Gastroesophageal sphincter (tissue), 4 donors: ENCODE measurements around the gene CACNG1. TPM values are rescaled to one million over a fixed set of nuclear protein-coding genes. Genes with fewer than 3 reads are reported as not detected.

Experiments
- ATAC-seq: fragments of 150-250 bp; one replicate; pipeline ENCODE4 v1.9.1; 2016; ENCODE audit warnings: mild to moderate bottlenecking, moderate library complexity
- H3K27ac ChIP-seq, 4 donors: fragments of 200-600 bp; sonication (generic) in 3 of 4; 1 replicate in 3 of 4; 2 replicates in 1 of 4; pipeline ENCODE4 v1.5.1; 2016 to 2019
- H3K27me3 ChIP-seq: fragments of 200-600 bp; sonication (generic); one replicate; pipeline ENCODE4 v1.5.1; 2019
- H3K36me3 ChIP-seq, 2 donors: fragments of 200-600 bp; sonication (generic); one replicate each; pipeline ENCODE4 v1.5.1; 2019; ENCODE audit warnings: control low read depth in 1 of 2
- H3K4me1 ChIP-seq, 3 donors: fragments of 200-600 bp; sonication (generic); 1 replicate in 2 of 3; 2 replicates in 1 of 3; pipeline ENCODE4 v1.5.1; 2016 to 2019; ENCODE audit warnings: control low read depth in 2 of 3
- H3K4me3 ChIP-seq, 2 donors: fragments of 200-600 bp; sonication (generic); one replicate each; pipeline ENCODE4 v1.5.1; 2019; ENCODE audit warnings: mild to moderate bottlenecking in 1 of 2, moderate library complexity in 1 of 2
- H3K9me3 ChIP-seq, 3 donors: fragments of 200-600 bp; sonication (generic); one replicate each; pipeline ENCODE4 v1.5.1; 2017 to 2019; ENCODE audit warnings: control low read depth in 2 of 3
- EP300 ChIP-seq: sonication (generic); formaldehyde crosslinking; IDR thresholded peaks from one replicate; pipeline ENCODE4 v1.6.1; 2017; ENCODE audit warnings: antibody characterized with exemption, mild to moderate bottlenecking
- POLR2A ChIP-seq, 2 donors: fragments of 450-650 bp; IDR thresholded peaks; one replicate each; pipeline ENCODE4 v1.6.1; 2017; ENCODE audit warnings: antibody characterized with exemption in 2 of 2, mild to moderate bottlenecking in 2 of 2, moderate library complexity in 1 of 2
- POLR2AphosphoS5 ChIP-seq: sonication (generic); formaldehyde crosslinking; IDR thresholded peaks from one replicate; pipeline ENCODE4 v1.6.1; 2017; ENCODE audit warnings: antibody characterized with exemption
- WGBS, 2 donors: methylation state at CpG; one replicate each; pipeline ENCODE4 v1.1.5; 2018; ENCODE audit warnings: low coverage in 1 of 2; 5-methylcytosine and 5-hydroxymethylcytosine counted together
- total RNA-seq, 4 donors: library from RNA; depleted of rRNA; stranded (reverse); fragments of >200 nt; gene quantifications; one replicate each; pipeline ENCODE4 v1.1.0, GENCODE V29; 2016
- TF ChIP-seq, protein P1 (sequence below), 4 experiments: fragments of 200-600 bp in 2 of 4; fragments of 450-650 bp in 2 of 4; sonication (generic) in 1 of 4; IDR thresholded peaks; one replicate each; pipeline ENCODE4 v1.5.1; 2017 to 2019; ENCODE audit warnings: antibody characterized with exemption in 4 of 4, mild to moderate bottlenecking in 2 of 4, moderate library complexity in 2 of 4

The CACNG1 gene
- total RNA-seq, 4 donors from 2014 or later = not detected

DNA sequence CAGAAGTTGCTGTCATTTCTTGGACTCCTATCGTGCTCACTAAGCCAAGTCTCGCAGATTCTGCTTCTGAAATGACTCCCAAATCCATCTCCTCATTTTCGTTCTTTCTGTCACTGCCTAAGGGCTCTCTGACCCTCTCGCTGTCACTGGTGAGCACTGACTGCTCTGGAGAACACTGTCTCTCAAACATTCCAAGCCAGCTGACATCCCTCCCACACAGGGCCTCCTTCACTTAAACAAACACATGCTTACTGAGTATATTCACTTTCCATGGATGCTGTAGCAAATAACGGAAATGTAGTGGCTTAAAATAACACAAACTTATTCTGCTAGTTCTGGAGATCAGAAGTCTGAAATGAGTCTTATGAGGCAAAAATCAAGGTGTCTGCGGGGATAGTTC is 18.8 kb downstream of the CACNG1 start:
- no peaks in the 10 kb centered on the region for H3K36me3 ChIP-seq
- H3K4me1 ChIP-seq = no peaks in the 10 kb centered on the region
- H3K27me3 ChIP-seq = no peaks in the 10 kb centered on the region
- H3K27ac ChIP-seq = no peak overlapping the region
- TF ChIP-seq POLR2A (IDR thresholded peaks at IDR 0.05) (no peak), POLR2AphosphoS5 (no peak), EP300 (no peak)
- TF ChIP-seq, protein P1, sequence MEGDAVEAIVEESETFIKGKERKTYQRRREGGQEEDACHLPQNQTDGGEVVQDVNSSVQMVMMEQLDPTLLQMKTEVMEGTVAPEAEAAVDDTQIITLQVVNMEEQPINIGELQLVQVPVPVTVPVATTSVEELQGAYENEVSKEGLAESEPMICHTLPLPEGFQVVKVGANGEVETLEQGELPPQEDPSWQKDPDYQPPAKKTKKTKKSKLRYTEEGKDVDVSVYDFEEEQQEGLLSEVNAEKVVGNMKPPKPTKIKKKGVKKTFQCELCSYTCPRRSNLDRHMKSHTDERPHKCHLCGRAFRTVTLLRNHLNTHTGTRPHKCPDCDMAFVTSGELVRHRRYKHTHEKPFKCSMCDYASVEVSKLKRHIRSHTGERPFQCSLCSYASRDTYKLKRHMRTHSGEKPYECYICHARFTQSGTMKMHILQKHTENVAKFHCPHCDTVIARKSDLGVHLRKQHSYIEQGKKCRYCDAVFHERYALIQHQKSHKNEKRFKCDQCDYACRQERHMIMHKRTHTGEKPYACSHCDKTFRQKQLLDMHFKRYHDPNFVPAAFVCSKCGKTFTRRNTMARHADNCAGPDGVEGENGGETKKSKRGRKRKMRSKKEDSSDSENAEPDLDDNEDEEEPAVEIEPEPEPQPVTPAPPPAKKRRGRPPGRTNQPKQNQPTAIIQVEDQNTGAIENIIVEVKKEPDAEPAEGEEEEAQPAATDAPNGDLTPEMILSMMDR (IDR thresholded peaks at IDR 0.05) = no peak
- no peak overlapping the region for H3K4me3 ChIP-seq
- H3K9me3 ChIP-seq = no peaks in the 10 kb centered on the region
- 78 to 81% methylated on average over 6 of the region's 6 CpGs for WGBS, 2 donors
- ATAC-seq = no peak

- ATAC-seq = no peak
- H3K27me3 ChIP-seq = no peaks in the 10 kb centered on the region
- no peak overlapping the region for H3K4me3 ChIP-seq
- H3K36me3 ChIP-seq = no peaks in the 10 kb centered on the region
- no peak overlapping the region for H3K27ac ChIP-seq
- no peaks in the 10 kb centered on the region for H3K4me1 ChIP-seq
- TF ChIP-seq POLR2AphosphoS5 = no peak
- TF ChIP-seq, protein P1 (IDR thresholded peaks at IDR 0.05) = no peak
- no peak for TF ChIP-seq EP300
- no peak for TF ChIP-seq POLR2A (IDR thresholded peaks at IDR 0.05)
- WGBS, 2 donors = 58 to 69% methylated on average over 2 of the region's 2 CpGs
- no peaks in the 10 kb centered on the region for H3K9me3 ChIP-seq
These were observed 22.4 kb downstream of the CACNG1 start for GRCh38 chr17:67066717-67067116.

- no peaks in the 10 kb centered on the region for H3K27me3 ChIP-seq
- no peak overlapping the region for H3K4me3 ChIP-seq
- H3K4me1 ChIP-seq = no peaks in the 10 kb centered on the region
- no peak for TF ChIP-seq EP300
- TF ChIP-seq, protein P1 (IDR thresholded peaks at IDR 0.05) = no peak
- no peak for TF ChIP-seq POLR2A (IDR thresholded peaks at IDR 0.05)
- TF ChIP-seq POLR2AphosphoS5 = no peak
- H3K9me3 ChIP-seq = no peaks in the 10 kb centered on the region
- 73 to 90% methylated on average over 4 to 11 of the region's 13 CpGs for WGBS, 2 donors
- peaks cover 0 to 9% of the 10 kb centered on the region in 2 donors for H3K36me3 ChIP-seq
- no peak for ATAC-seq
- H3K27ac ChIP-seq = no peak overlapping the region
These were observed 23.5 kb downstream of the CACNG1 start for GRCh38 chr17:67067571-67068482.

GRCh38 chr17:67068999-67069398 is 24.6 kb downstream of the CACNG1 start:
- TF ChIP-seq, protein P1 (IDR thresholded peaks at IDR 0.05) = no peak
- no peak for TF ChIP-seq EP300
- no peak for TF ChIP-seq POLR2A (IDR thresholded peaks at IDR 0.05)
- no peak for TF ChIP-seq POLR2AphosphoS5
- H3K27ac ChIP-seq = no peak overlapping the region
- 51 to 78% methylated on average over 3 of the region's 3 CpGs for WGBS, 2 donors

More at GRCh38 chr17:67068999-67069398, 24.6 kb downstream of the CACNG1 start:
- H3K4me3 ChIP-seq = no peak overlapping the region
- no peaks in the 10 kb centered on the region for H3K4me1 ChIP-seq
- no peak for ATAC-seq
- H3K36me3 ChIP-seq = peaks cover 0 to 9% of the 10 kb centered on the region in 2 donors
- H3K9me3 ChIP-seq = no peaks in the 10 kb centered on the region
- no peaks in the 10 kb centered on the region for H3K27me3 ChIP-seq
